K562 (cell line): ENCODE results near the gene SETD7. TPM values are rescaled to one million over a fixed set of nuclear protein-coding genes. Genes with fewer than 3 reads are reported as not detected.

Experiments used
- ATAC-seq: fragments of 200-7000 bp; cut with Tn5 transposase; 3 replicates; pipeline ENCODE4 v1.9.1; 2020; ENCODE audit warnings: moderate library complexity
- BruUV-seq: library from RNA; stranded (reverse); fragments of 400-500 nt; replicated peaks from 2 replicates; lab custom pipeline; 2021; lab: Mats Ljungman, UMichigan
- CTCF ChIA-PET: fragments of 300-600 bp; formaldehyde crosslinking; extraction: SDS; loops from one replicate; lab custom pipeline; 2021; ENCODE audit warnings: low intra/inter-chr PET ratio; lab: Yijun Ruan, JAX
- POLR2A ChIA-PET: fragments of 300-600, 350-650 bp; sonication (Branson Sonifier 250); formaldehyde crosslinking; extraction: SDS; loops from one replicate; lab custom pipeline; 2021; ENCODE audit warnings: antibody characterized with exemption, inconsistent platforms; lab: Yijun Ruan, JAX
- DNase-seq, 4 experiments: peaks; one replicate each; pipeline versions ENCODE4 v3.0.0 to v3.0.0-alpha.2; 2011 to 2018; ENCODE audit warnings: low spot score in 3 of 4, mixed read lengths in 3 of 4; ENCODE audit errors: extremely low read depth in 1 of 4
- FAIRE-seq: peaks from 2 replicates; lab custom pipeline; 2011; peaks lifted over from hg19 to GRCh38; lab: Jason Lieb, UNC
- H2AFZ ChIP-seq: 2 replicates; pipeline ENCODE4 v1.6.0; 2011; ENCODE audit warnings: low read depth, low read length, control low read depth, inconsistent platforms
- H3K27ac ChIP-seq: fragments of 200-600 bp; 3 replicates; pipeline ENCODE4 v1.8.0; 2011; ENCODE audit warnings: low read depth, mild to moderate bottlenecking, control low read depth, inconsistent platforms, low read length, moderate library complexity, mixed read lengths; ENCODE audit errors: extremely low read depth
- H3K27me3 ChIP-seq, 2 experiments: fragments of 300-600 bp in 1 of 2; 2 replicates in 1 of 2; 3 replicates in 1 of 2; pipeline versions ENCODE4 v1.6.0 to v1.8.0; 2011; ENCODE audit warnings: inconsistent platforms in 2 of 2, low read length in 2 of 2, mild to moderate bottlenecking in 1 of 2, mixed read lengths in 1 of 2, moderate library complexity in 1 of 2; ENCODE audit not compliant: control insufficient read depth in 2 of 2, insufficient read depth in 2 of 2
- H3K36me3 ChIP-seq: fragments of 300-600 bp; 3 replicates; pipeline ENCODE4 v1.8.0; 2011; ENCODE audit warnings: mild to moderate bottlenecking, low read length, inconsistent platforms; ENCODE audit not compliant: control insufficient read depth, insufficient read depth
- H3K4me1 ChIP-seq, 2 experiments: fragments of 200-600 bp in 1 of 2; replicated peaks in 1 of 2; 2 replicates in 1 of 2; 3 replicates in 1 of 2; pipeline versions ENCODE4 v1.5.1 to v1.8.0; 2011; ENCODE audit warnings: inconsistent platforms in 2 of 2, low read length in 2 of 2, mild to moderate bottlenecking in 1 of 2, mixed read lengths in 1 of 2, moderate library complexity in 1 of 2; ENCODE audit not compliant: control insufficient read depth in 2 of 2, insufficient read depth in 2 of 2
- H3K4me2 ChIP-seq: 2 replicates; pipeline ENCODE4 v1.6.1; 2011; ENCODE audit warnings: low read length, control low read depth, inconsistent platforms, mixed read lengths; ENCODE audit not compliant: insufficient read depth
- H3K4me3 ChIP-seq: fragments of 200-600 bp; sonication (generic), shearing (Covaris generic); 2 replicates; pipeline ENCODE4 v1.5.1; 2016; ENCODE audit warnings: control low read depth, inconsistent platforms
- H3K79me2 ChIP-seq: fragments of 200-600 bp; 3 replicates; pipeline ENCODE4 v1.8.0; 2011; ENCODE audit warnings: low read length, inconsistent platforms; ENCODE audit not compliant: control insufficient read depth, insufficient read depth
- H3K9ac ChIP-seq, 2 experiments: 2 replicates each; pipeline versions ENCODE4 v1.6.0 to v1.6.1; 2011; ENCODE audit warnings: low read depth in 2 of 2, low read length in 2 of 2, control low read depth in 1 of 2, inconsistent platforms in 1 of 2, mild to moderate bottlenecking in 1 of 2, mixed read lengths in 1 of 2; ENCODE audit not compliant: insufficient read depth in 1 of 2
- H3K9me1 ChIP-seq: one replicate; pipeline ENCODE4 v1.6.0; 2011; ENCODE audit warnings: inconsistent platforms, mild to moderate bottlenecking, low read length, moderate library complexity; ENCODE audit not compliant: control insufficient read depth, insufficient read depth
- H3K9me3 ChIP-seq: replicated peaks from 2 replicates; pipeline ENCODE4 v1.5.1; 2011; ENCODE audit warnings: low read depth, low read length, inconsistent platforms; ENCODE audit not compliant: control insufficient read depth, insufficient read depth
- H4K20me1 ChIP-seq: replicated peaks from 2 replicates; pipeline ENCODE4 v1.6.1; 2011; ENCODE audit warnings: low read length, inconsistent platforms, mixed read lengths; ENCODE audit not compliant: control insufficient read depth, insufficient read depth
- DDX20 ChIP-seq: fragments of 450-650 bp; IDR thresholded peaks from 2 replicates; pipeline ENCODE4 v1.6.1; 2016; ENCODE audit warnings: missing genetic modification characterization, low read depth, mild to moderate bottlenecking, missing compliant biosample characterization, moderate library complexity
- HDAC3 ChIP-seq: fragments of 450-650 bp; IDR thresholded peaks from 2 replicates; pipeline ENCODE4 v1.6.1; 2018; ENCODE audit warnings: borderline replicate concordance, mild to moderate bottlenecking, moderate library complexity; ENCODE audit not compliant: partially characterized antibody
- SMAD4 ChIP-seq: fragments of 250-450 bp; sonication (Bioruptor Pico); conservative IDR thresholded peaks from 2 replicates; pipeline ENCODE4 v1.8.0; 2021; ENCODE audit warnings: inconsistent platforms, mild to moderate bottlenecking, moderate library complexity
- STAT5A ChIP-seq: IDR thresholded peaks from 2 replicates; pipeline ENCODE4 v1.6.1; 2012; ENCODE audit warnings: low read length, inconsistent platforms, borderline replicate concordance
- TBL1XR1 ChIP-seq, 2 experiments: IDR thresholded peaks; 2 replicates each; pipeline ENCODE4 v1.6.1; 2012; ENCODE audit warnings: improper control_type of control experiment in 2 of 2, low read length in 2 of 2, mild to moderate bottlenecking in 1 of 2
- ZBTB8A ChIP-seq: fragments of 450-650 bp; IDR thresholded peaks from 2 replicates; pipeline ENCODE4 v1.6.1; 2018; ENCODE audit warnings: mild to moderate bottlenecking, moderate library complexity; ENCODE audit not compliant: partially characterized antibody
- ZEB2 ChIP-seq: fragments of 450-650 bp; IDR thresholded peaks from 2 replicates; pipeline ENCODE4 v1.6.1; 2016
- ZNF79 ChIP-seq: fragments of 250-450 bp; sonication (Bioruptor Pico); IDR thresholded peaks from 2 replicates; pipeline ENCODE4 v1.4.0; 2020; ENCODE audit warnings: low read depth, mild to moderate bottlenecking, moderate library complexity
- WGBS: fragments of 100-300 bp; shearing (Covaris generic); methylation state at CpG from one replicate; pipeline ENCODE4 v1.1.6; 2016; ENCODE audit warnings: low coverage, mixed read lengths; ENCODE audit not compliant: insufficient coverage; ENCODE audit errors: missing lambda C conversion rate; 5-methylcytosine and 5-hydroxymethylcytosine counted together
- in situ Hi-C: fragments of 300-500 bp; cut with MboI; formaldehyde crosslinking; loops from 4 replicates; pipeline ENCODE4 v1.15.0; 2018; ENCODE audit warnings: inconsistent platforms, mixed read lengths
- intact Hi-C: fragments of 100-400 bp; cut with micrococcal nuclease; formaldehyde crosslinking; loops from 2 replicates; pipeline ENCODE4 v1.14.2; 2022
- polyA plus RNA-seq, 8 experiments: library from polyadenylated mRNA; depleted of rRNA in 4 of 8; stranded (reverse) in 5 of 8; unstranded in 3 of 8; fragments of >200 nt; fragmentation: Nextera tagmentation in 2 of 8; fragmentation: Illumina TruSeq in 1 of 8; extraction: Ambion mirVana in 2 of 8; extraction: Trizol in 1 of 8; gene quantifications; 2 replicates each; pipeline versions ENCODE4 v1.2.1 to v1.2.3, GENCODE V29; 2011 to 2014; ENCODE audit warnings: inconsistent platforms in 1 of 8, missing spikeins in 1 of 8
- total RNA-seq, 7 experiments: library from RNA; depleted of rRNA in 6 of 7; stranded (reverse); fragments of >200 nt in 6 of 7; fragmentation: Illumina TruSeq in 2 of 7; extraction: Trizol in 2 of 7; gene quantifications; 2 replicates each; pipeline versions ENCODE4 v1.2.1 to v1.2.3, GENCODE V29; 2011 to 2021; ENCODE audit warnings: low replicate concordance in 1 of 7
- TF ChIP-seq, protein P1 (sequence below): fragments of 250-450 bp; sonication (Bioruptor Pico); IDR thresholded peaks from 2 replicates; pipeline ENCODE4 v1.5.0; 2022; ENCODE audit warnings: mild to moderate bottlenecking
- TF ChIP-seq, protein P2 (sequence below): fragments of 250-450 bp; sonication (Bioruptor Pico); IDR thresholded peaks from 2 replicates; pipeline ENCODE4 v1.8.0; 2022; ENCODE audit warnings: moderate library complexity, mild to moderate bottlenecking, inconsistent platforms
- TF ChIP-seq, protein P3 (sequence below): IDR thresholded peaks from 2 replicates; pipeline ENCODE4 v1.6.1; 2014; ENCODE audit warnings: antibody characterized with exemption
- TF ChIP-seq, protein P4 (sequence below): fragments of 450-650 bp; formaldehyde crosslinking; IDR thresholded peaks from 2 replicates; pipeline ENCODE4 v1.4.0; 2020; ENCODE audit warnings: mild to moderate bottlenecking, mixed read lengths
- TF ChIP-seq, protein P5 (sequence below): fragments of 250-450 bp; sonication (Bioruptor Pico); IDR thresholded peaks from 2 replicates; pipeline ENCODE4 v1.4.0; 2020

SETD7 gene
- total and polyA plus RNA-seq, 9 of the 15 experiments (the other 6 are each of a cell fraction or from before 2014, with no cell fraction given): 0.37 to 2.4 (median 1.7) TPM

DNA sequence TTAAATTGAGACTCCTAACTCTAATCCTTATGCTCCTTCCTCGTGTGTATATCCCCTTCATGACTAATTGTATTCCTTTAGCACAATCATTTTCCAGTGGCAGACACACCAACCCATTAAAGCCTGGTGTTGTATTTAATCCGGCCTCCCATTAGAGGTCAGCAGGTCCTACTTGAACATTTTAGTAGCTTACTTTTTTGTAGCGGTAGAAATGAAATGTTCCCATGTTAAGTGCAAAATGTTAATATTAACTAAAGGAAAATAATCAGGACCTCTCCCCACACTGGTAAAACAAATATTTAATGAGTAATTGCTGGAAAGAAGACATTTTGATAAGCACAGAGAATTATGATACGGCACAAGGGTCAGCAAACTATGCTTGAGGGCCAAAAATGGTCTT, 98.7 kb downstream of the SETD7 start:
- ATAC-seq (no peak), FAIRE-seq (no peak), DNase-seq (no peak)
- no TSS peak for BruUV-seq
- no peaks in the 10 kb centered on the region for H4K20me1 ChIP-seq
- no peak overlapping the region for H3K4me3 ChIP-seq
- no peaks in the 10 kb centered on the region for H3K27me3 ChIP-seq
- CTCF ChIA-PET: no interaction called here
- H3K27ac ChIP-seq: no peak overlapping the region
- no peaks in the 10 kb centered on the region for H3K36me3 ChIP-seq
- H3K79me2 ChIP-seq: peaks cover 32% of the 10 kb centered on the region
- intact Hi-C loops: no loop called here
- WGBS: 59% methylated on average over 4 of the region's 4 CpGs
- H3K4me1 ChIP-seq: peaks cover 19 to 22% of the 10 kb centered on the region in 2 experiments
- no peak overlapping the region for H2AFZ ChIP-seq
- H3K9me3 ChIP-seq: no peaks in the 10 kb centered on the region
- no peak overlapping the region for H3K9ac ChIP-seq
- H3K4me2 ChIP-seq: no peak overlapping the region
- H3K9me1 ChIP-seq: no peaks in the 10 kb centered on the region
- POLR2A ChIA-PET: no interaction called here
- in situ Hi-C loops: no loop called here
- TF ChIP-seq, protein P1, sequence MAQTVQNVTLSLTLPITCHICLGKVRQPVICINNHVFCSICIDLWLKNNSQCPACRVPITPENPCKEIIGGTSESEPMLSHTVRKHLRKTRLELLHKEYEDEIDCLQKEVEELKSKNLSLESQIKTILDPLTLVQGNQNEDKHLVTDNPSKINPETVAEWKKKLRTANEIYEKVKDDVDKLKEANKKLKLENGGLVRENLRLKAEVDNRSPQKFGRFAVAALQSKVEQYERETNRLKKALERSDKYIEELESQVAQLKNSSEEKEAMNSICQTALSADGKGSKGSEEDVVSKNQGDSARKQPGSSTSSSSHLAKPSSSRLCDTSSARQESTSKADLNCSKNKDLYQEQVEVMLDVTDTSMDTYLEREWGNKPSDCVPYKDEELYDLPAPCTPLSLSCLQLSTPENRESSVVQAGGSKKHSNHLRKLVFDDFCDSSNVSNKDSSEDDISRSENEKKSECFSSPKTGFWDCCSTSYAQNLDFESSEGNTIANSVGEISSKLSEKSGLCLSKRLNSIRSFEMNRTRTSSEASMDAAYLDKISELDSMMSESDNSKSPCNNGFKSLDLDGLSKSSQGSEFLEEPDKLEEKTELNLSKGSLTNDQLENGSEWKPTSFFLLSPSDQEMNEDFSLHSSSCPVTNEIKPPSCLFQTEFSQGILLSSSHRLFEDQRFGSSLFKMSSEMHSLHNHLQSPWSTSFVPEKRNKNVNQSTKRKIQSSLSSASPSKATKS (CRISPR knock-in tag): no peak
- no peak for TF ChIP-seq ZEB2
- TF ChIP-seq STAT5A: no peak
- TF ChIP-seq, protein P2, sequence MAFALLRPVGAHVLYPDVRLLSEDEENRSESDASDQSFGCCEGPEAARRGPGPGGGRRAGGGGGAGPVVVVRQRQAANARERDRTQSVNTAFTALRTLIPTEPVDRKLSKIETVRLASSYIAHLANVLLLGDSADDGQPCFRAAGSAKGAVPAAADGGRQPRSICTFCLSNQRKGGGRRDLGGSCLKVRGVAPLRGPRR (CRISPR knock-in tag): no peak
- TF ChIP-seq ZBTB8A: no peak
- no peak for TF ChIP-seq DDX20 (tag)
- no peak for TF ChIP-seq ZNF79 (CRISPR knock-in tag)
- TF ChIP-seq HDAC3: no peak
- TF ChIP-seq, protein P3, sequence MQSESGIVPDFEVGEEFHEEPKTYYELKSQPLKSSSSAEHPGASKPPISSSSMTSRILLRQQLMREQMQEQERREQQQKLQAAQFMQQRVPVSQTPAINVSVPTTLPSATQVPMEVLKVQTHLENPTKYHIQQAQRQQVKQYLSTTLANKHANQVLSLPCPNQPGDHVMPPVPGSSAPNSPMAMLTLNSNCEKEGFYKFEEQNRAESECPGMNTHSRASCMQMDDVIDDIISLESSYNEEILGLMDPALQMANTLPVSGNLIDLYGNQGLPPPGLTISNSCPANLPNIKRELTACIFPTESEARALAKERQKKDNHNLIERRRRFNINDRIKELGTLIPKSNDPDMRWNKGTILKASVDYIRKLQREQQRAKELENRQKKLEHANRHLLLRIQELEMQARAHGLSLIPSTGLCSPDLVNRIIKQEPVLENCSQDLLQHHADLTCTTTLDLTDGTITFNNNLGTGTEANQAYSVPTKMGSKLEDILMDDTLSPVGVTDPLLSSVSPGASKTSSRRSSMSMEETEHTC: no peak
- TF ChIP-seq, protein P4, sequence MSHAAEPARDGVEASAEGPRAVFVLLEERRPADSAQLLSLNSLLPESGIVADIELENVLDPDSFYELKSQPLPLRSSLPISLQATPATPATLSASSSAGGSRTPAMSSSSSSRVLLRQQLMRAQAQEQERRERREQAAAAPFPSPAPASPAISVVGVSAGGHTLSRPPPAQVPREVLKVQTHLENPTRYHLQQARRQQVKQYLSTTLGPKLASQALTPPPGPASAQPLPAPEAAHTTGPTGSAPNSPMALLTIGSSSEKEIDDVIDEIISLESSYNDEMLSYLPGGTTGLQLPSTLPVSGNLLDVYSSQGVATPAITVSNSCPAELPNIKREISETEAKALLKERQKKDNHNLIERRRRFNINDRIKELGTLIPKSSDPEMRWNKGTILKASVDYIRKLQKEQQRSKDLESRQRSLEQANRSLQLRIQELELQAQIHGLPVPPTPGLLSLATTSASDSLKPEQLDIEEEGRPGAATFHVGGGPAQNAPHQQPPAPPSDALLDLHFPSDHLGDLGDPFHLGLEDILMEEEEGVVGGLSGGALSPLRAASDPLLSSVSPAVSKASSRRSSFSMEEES (CRISPR knock-in tag): no peak
- no peak for TF ChIP-seq TBL1XR1 (IDR thresholded peaks at IDR 0.05; ENCODE audit: low read length in 2 of 2)
- no peak for TF ChIP-seq SMAD4
- TF ChIP-seq, protein P5, sequence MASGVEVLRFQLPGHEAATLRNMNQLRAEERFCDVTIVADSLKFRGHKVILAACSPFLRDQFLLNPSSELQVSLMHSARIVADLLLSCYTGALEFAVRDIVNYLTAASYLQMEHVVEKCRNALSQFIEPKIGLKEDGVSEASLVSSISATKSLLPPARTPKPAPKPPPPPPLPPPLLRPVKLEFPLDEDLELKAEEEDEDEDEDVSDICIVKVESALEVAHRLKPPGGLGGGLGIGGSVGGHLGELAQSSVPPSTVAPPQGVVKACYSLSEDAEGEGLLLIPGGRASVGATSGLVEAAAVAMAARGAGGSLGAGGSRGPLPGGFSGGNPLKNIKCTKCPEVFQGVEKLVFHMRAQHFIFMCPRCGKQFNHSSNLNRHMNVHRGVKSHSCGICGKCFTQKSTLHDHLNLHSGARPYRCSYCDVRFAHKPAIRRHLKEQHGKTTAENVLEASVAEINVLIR (CRISPR knock-in tag): no peak
